ENCODE results near the gene NIPA2.

- TF ChIP-seq CTCF (IDR thresholded peaks at IDR 0.05) (no peak), POLR2A (IDR thresholded peaks at IDR 0.05) (no peak)
Observed at GRCh38 chr15:22908830-22909229, 70.4 kb downstream of the NIPA2 start.

Measured in uterus (tissue), 2 donors.